Measurements from ENCODE around the gene GPR32.
A peak's percentile ranks its signal among the peaks of the same experiment; 100 is the strongest.
"Not testable (repeated sequence)": the region's sequence is repeated elsewhere in the genome, so short reads cannot be mapped to it uniquely, and the experiment has no call there.

GPR32 gene

DNA sequence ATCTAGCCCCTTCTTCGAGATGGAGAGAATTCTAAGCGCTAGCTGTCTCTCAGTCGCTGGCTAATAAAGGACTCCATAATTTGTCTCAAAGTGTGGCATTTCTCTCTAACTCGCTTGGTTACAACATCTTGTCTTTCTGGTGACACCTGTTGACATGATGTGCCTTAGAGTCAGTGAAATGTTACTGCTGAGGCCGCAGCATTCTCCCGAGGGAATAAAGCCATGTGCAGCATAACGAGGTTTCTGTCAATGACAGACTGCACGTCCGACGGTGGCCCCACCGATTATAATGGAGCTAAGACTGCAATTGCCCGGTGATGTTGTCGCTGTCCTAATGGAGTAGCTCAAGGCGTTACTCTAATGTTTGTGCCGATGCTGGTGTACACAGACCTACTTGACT, 20.3 kb upstream of the GPR32 start:
- DNase-seq = no peak

DNA sequence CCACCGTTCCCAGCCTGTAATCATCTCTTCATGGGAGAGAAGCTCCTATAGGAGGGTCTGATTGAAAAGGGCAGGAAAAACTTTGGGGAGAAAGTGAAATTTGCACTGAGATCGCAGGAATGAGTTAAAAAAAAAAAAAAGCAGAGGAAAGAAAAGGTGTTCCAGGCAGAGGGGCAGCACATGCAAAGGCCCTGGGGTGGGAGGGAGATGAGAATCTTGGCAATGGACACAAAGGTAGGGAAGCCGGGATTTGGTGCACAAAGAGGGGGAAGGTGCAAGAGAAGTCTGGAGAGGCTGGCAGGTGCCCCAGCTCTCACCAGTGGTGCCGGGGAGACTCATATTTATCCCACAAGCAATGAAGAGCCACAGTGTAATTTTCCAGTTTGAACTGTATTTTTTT, 16.4 kb upstream of the GPR32 start:
- no peak for DNase-seq

DNA sequence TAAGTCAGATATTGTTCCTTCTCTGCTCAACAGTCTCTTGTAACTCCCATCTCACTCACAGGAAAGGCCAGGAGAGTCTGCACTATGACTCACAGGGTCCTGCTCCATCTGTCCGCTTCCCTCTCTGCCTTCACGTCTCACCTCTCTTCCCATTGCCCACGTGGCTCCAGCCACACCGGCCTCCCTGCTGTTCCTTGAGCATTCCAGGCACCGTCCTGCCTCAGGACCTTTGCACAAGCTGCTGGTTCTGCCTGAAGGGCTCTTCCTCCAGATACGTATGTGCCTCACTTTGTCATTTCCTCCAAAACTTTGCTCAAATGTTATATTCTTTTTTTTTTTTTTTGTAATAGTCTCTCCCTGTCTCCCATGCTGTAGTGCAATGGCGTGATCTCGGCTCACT, 14.0 kb upstream of the GPR32 start:
- DNase-seq = not testable (repeated sequence)

DNA sequence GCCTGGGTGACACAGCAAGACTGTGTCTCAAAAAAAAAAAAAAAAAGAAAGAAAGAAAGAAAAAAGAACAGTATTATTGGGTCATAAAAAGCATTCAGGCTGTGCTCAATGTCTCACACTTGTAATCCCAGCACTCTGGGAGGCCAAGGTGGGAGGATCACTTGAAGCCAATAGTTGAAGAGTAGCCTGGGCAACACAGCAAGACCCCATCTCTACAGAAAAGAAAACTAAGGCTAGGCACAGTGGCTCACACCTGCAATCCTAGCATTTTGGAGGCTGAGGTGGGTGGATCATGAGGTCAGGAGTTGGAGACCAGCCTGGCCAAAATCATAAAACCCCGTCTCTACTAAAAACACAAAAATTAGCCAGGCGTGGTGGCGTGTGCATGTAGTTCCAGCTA, 12.6 kb upstream of the GPR32 start:
- not testable (repeated sequence) for DNase-seq

DNA sequence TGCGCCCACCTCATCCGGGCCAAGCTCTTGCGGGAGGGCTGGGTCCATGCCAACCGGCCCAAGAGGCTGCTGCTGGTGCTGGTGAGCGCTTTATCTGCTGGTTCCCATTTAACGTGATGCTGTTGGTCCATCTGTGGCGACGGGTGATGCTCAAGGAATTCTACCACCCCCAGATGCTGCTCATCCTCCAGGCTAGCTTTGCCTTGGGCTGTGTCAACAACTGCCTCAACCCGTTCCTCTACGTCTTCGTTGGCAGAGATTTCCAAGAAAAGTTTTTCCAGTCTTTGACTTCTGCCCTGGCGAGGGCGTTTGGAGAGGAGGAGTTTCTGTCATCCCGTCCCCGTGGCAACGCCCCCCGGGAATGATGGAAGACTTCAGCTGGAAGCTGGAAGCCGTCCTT, 11.2 kb upstream of the GPR32 start:
- DNase-seq = not testable (repeated sequence)

DNA sequence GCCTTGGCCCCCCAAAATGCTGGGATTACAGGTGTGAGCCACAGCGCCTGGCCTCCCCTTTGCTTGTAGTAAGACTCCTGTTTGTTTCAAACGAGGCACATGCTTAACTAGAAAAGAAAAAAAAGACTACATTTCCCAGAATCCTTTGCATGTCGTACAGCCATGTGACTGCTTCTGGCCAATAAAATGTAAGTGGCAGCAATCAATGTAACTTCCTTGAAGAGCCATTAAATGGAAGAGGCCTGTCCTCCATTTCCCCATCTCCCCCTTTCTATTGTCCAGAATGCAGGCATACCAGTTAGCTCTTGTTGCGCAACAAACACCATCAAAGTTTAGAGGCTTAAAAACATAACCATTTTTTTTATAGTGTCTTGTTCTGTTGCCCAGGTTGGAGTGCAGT, 10.4 kb upstream of the GPR32 start:
- DNase-seq = peak; percentile 45

DNA sequence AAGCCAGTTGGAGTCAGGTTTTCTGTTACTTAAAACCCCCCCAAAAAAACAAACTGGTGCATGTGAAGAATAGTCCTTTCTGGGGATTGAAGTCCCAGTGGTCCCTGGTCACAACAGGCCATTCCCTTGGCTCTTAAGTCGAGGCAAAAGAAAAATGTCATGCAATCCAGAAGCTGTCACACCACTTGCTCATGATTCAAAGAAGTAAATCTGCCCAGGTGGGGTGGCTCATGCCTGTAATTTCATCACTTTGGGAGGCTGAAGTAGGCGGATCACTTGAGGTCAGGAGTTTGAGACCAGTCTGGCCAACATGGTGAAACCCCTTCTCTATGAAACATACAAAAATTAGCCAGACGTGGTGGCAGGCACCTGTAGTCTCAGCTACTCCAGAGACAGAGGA, 8.8 kb upstream of the GPR32 start:
- DNase-seq = not testable (repeated sequence)

DNA sequence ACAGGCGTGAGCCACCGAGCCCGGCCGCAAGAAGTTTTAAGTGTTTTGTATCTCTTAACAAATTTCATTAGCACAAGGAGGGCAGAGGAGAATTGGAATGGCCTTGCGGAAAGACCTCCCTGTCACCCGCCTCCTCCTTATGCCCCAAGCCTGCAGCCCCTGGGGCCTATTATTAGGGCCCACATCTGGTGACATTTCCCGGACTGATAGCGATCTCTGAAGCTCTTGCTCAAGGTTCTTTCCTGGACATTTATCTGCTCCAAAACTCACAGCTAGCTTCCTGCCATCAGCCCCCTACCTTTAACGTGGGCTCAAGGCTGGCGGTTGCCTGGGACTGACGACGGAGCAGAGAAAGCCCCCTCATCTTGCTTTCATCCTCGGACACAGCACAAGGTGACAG, 6.7 kb upstream of the GPR32 start:
- DNase-seq = not testable (repeated sequence)

DNA sequence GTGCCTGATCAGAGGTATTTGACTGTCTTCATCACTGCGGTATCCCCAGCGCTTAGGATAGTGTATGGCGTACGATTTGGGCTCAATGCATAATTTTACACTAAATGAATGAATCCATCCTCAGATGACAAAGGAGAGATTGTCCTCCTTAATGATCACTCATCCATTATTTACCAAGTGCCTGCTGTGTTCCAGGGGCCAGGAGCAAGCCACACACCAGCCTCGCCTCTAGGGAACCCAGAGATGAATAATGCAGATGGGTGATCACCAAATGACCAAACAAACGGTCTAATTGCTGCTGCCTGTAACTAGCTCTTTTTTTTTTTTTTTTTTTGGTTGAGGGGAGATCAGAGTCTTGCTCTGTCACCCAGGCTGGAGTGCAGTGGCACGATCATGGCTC, 5.9 kb upstream of the GPR32 start:
- DNase-seq = no peak

DNA sequence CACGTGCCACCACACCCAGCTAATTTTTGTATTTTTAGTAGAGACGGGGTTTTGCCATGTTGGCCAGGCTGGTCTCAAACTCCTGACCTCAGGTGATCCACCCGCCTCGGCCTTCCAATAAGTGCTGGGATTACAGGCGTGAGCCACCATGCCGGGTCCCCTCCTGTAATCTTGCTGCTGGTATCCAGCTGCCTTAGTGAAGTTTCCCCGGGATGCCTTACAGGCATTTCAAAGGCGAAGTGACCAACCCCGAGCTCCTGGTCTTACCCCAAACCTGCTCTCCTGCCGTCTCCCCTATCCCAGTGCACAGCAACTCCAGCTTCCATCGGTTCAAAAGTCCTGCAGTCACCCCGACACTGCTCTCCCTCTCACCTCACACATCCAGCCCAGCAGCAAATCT, 3.5 kb upstream of the GPR32 start:
- not testable (repeated sequence) for DNase-seq

DNA sequence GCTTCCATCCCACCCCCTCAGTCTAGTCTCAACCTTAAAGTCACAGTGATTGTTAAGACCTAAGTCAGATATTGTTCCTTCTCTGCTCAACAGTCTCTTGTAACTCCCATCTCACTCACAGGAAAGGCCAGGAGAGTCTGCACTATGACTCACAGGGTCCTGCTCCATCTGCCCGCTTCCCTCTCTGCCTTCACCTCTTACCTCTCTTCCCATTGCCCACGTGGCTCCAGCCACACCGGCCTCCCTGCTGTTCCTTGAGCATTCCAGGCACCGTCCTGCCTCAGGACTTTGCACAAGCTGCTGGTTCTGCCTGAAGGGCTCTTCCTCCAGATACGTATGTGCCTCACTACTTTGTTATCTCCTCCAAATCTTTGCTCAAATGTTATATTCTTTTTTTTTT, 3.0 kb upstream of the GPR32 start:
- not testable (repeated sequence) for DNase-seq

DNA sequence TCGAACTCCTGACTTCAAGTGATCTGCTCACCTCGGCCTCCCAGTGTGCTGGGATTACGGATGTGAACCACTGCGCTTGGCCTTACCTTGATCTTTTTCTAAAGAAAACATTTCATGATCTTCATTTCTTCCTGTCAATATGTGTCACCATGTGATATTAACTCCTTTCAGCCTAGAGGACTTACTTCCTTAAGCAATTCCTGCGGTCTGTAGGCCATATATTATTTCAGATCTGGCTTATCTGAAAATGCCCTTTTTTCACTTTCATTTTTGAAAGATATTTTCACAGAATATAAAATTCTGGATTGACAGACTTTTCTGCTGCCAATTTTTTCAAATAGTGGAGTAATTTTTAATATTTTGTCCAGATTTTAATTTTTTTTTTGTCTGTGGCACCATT, 2.0 kb upstream of the GPR32 start:
- DNase-seq = no peak

DNA sequence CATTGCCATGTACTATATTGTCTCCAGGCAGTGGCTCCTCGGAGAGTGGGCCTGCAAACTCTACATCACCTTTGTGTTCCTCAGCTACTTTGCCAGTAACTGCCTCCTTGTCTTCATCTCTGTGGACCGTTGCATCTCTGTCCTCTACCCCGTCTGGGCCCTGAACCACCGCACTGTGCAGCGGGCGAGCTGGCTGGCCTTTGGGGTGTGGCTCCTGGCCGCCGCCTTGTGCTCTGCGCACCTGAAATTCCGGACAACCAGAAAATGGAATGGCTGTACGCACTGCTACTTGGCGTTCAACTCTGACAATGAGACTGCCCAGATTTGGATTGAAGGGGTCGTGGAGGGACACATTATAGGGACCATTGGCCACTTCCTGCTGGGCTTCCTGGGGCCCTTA, 624 bp downstream of the GPR32 start:
- DNase-seq = no peak

DNA sequence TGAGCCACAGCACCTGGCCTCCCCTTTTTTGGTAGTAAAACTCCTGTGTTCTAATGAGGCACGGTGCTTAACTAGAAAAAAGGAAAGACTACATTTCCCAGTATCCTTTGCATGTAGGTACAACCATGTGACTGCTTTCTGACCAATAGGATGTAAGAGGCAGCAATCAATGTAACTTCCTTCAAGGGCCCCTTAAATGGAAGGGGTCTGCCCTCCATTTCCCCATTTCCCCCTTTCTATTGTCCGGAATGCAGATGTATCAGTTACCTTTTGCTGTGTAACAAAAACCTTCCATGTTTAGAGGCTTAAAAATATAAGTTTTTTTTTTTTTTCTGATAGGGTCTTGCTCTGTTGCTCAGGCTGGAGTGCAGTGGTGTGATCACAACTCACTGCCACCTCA, 2.2 kb downstream of the GPR32 start:
- DNase-seq = peak; percentile 49

DNA sequence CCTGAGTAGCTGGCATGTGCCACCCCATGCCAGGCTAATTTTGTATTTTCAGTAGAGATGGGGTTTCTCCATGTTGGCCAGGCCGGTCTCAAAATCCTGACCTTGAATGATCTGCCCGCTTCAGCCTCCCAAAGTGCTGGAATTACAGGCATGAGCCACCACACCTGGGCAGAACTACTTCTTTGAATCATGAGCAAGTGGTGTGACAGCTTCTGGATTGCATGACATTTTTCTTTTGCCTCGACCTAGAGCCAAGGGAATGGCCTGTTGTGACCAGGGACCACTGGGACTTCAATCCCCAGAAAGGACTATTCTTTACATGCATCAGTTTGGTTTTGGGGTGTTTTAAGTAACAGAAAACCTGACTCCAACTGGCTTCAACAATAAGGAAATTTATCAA, 2.6 kb downstream of the GPR32 start:
- DNase-seq = not testable (repeated sequence)

DNA sequence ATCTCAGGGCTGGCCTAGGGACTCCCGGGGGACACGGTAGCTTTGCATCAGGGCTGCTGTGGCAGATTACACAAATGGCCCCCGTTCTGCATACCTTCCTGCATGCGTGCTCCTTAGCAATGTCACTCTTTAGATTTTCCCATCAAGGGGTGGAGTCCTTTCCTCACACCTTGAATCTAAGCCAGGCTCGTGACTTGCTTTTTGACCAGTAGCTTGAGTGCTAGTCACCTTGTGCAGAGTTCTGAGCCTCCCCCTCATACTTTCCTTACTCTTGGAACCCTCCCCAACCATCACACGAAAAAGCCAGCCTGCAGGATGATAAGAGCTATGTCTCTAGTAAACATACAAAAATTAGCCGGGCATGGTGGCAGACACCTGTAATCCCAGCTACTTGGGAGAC, 3.2 kb downstream of the GPR32 start:
- not testable (repeated sequence) for DNase-seq

DNA sequence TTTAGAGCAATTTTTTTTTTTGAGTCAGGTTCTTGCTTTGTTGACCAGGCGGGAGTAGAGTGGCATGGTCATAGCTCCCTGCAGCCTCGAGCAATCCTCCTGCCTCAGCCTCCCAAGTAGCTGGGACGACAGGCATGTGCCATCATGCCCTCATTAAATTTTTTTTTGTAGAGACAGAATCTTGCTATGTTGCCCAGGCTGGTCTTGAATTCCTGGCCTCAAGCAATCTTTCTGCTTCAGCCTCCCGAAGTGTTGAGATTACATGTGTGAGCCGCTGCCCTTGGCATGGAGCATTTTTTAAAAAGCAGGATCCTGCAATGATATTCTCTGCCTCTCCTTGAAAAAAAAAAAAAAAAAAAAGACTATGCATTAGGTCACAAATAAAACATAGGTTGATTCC, 5.9 kb downstream of the GPR32 start:
- DNase-seq = no peak

DNA sequence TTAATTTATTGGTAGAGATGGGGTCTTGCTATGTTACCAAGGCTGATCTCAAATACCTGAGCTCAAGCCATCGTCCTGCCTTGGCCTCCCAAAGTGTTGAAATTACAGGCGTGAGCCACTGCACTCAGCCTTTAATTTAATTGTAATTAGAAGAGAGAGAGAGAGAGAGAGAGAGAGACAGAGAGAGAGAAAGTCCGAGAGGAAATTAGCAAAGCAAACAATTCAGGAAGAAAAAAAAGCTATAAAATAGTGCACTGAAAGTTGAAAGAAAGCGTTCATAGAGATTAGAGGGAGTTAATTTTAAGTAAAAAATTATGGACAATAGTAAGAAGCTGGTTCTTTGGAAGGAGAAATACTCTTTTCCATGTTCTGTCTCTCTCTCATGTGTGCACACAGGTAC, 7.0 kb downstream of the GPR32 start:
- DNase-seq = no peak

DNA sequence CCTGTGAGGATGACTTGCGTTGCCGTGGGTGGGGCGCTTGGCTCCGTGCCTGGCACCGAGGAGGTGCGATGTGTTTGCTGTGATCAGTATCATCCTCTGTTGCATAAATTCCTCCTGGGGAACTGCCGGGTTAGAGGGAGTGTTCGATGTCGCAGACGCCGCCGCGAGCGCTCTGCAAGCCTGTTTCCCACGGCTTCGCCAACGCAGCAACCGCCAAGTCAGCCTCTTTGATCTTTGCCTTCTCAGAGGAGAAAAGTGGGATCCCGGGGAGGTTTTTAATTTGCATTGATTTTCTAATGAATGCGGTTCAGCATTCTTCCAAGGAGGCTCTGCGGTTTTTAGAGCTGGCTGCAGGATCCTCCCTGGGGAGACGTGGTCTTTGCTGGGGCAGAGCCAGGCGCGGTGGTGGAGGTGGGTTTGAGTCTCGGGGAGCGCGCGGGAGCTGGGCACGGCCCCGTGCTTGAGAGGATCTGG, 7.6 kb downstream of the GPR32 start:
- DNase-seq = no peak

DNA sequence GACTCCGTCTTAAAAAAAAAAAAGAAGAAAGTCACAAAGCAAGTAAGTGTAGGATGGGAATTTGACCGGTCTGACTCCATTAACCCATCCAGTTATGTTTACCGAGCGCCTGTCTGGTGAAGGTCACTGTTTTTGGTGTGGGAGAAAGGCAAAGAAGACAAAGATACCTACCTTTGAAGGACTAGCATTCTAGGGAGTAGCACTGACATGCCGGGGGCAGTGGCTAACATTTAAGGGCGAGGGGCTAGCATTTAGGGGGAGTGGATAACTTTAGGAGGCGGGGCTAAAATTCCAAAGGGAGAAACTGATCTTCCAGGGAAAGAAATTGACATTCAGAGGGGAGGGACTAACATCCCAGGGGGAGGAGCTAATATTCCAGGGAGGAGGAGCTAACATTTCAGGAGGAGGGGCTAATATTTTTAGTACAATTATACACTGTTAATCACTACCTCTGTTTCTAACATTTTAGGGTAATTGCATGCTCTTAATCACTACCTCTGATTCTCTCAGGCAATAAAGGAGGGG, 8.7 kb downstream of the GPR32 start:
- no peak for DNase-seq

DNA sequence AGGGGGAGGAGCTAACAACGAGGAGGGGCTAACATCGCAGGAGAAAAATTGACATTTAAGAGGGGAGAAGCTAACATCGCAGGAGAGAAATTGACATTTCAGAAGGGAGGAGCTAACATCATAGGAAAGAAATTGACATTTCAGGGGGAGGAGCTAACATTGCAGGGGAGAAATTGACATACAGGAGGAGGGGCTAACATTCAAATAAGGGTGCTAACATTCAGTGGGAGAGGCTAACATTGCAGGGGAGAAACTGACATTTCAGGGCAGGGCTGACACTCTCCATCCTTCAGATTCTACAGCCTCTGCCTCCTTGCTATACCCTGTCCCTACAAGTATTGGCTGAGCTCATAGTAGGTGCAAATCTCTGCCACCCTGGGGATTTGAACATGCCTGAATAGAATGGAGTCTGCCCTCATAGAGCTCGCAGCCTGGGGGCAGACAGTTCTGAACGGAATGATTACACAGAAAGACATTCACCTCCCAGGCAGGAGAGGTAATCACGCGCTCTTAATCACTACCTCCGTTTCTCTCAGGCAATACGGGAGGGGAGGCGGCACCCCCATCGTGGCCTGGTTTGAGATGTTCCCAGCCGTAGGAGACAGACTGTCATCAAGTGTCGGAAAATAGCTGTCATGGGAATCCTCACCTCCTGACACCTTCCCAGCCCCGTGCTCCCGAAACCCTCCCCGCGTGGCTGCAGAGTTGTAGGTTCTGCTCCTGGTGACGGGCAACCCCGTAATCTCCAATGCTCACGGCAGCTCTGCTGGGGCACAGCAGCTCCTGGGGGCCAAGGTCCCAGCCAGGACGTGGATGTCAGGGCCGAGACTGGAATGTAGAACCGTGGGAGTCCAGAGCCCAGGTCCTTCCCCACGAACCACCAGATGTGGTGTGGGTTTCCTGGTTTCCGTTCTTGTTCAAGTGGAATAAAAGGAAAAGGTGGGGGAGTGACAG, 9.5 kb downstream of the GPR32 start:
- DNase-seq = no peak

DNA sequence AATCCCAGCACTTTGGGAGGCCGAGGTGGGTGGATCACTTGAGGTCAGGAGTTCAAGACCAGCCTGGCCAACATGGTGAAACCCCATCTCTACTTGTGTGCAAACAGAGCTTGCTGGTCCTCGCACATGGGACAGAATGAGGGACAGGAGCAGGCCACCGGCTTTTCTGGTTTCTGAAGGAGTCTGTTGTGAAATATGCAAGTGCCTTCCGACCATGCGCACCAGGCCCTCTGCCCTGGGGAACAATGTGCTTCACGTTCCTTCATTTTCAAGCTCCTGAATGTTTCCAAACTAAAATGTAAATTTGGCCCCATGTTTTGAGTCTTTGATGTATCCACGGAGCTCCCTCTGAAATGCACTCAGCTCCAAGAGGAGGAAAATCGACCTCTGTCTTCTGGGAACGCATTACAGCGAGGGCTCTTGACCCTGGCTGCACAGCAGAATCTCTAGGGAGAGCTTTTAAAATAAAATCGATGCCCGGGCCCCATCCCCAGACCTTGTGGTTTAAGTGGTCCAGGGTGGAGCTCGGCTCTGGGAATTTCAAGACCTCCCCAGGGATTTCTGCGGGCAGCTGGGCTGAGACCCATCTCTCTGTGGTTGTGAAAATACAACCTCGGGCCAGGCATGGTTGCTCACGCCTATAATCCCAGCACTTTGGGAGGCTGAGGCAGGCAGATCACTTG, 10.6 kb downstream of the GPR32 start:
- DNase-seq = no peak

DNA sequence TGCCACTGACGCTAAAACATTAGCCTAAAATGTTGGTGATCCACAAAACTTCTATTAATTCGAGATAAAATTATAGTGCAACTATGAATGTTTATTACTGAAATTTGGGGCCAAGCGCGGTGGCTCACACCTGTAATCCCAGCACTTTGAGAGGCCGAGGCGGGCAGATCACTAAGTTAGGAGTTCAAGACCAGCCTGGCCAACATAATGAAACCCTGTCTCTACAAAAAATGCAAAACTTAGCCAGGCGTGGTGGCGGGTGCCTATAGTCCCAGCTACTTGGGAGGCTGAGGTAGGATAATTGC, 13.5 kb downstream of the GPR32 start:
- DNase-seq = not testable (repeated sequence)

DNA sequence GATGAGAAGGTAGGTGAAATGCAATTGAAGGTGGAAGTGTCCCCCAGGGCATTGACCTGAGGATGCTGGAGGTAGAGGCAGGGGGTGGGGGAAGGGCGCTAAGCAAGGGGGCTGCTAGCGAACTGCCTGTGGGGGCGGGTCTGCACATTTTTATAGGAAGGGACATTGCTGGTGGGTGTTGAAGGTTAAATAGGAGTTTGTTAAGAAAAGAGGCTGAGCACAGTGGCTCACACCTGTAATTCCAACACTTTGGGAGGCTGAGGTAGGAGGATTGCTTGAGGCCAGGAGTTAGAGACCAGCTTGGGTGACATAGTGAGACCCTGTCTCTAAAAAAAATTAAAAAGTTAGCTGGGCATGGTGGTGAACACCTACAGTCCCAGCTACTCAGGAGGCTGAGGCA, 14.4 kb downstream of the GPR32 start:
- DNase-seq = no peak

All from NCI-H82 (cell line).